Subcutaneous abdominal adipose tissue (tissue), 5 donors: ENCODE results near the gene CPNE4.

Experiments
- H3K27ac ChIP-seq: one replicate; pipeline ENCODE4 v1.7.0; 2013; ENCODE audit warnings: low read depth, mild to moderate bottlenecking, inconsistent platforms, low read length, moderate library complexity
- H3K27me3 ChIP-seq, 5 donors: one replicate each; pipeline ENCODE4 v1.7.0; 2013; ENCODE audit warnings: low read length in 5 of 5, inconsistent platforms in 1 of 5; ENCODE audit not compliant: control insufficient read depth in 5 of 5, insufficient read depth in 4 of 5
- H3K36me3 ChIP-seq, 5 donors: one replicate each; pipeline ENCODE4 v1.7.0; 2013; ENCODE audit warnings: low read length in 5 of 5; ENCODE audit not compliant: control insufficient read depth in 5 of 5, insufficient read depth in 5 of 5
- H3K4me1 ChIP-seq, 5 donors: one replicate each; pipeline ENCODE4 v1.7.0; 2013; ENCODE audit warnings: low read length in 5 of 5, mild to moderate bottlenecking in 3 of 5, moderate library complexity in 1 of 5; ENCODE audit not compliant: control insufficient read depth in 5 of 5, insufficient read depth in 5 of 5
- H3K4me3 ChIP-seq, 5 donors: one replicate each; pipeline ENCODE4 v1.7.0; 2013; ENCODE audit warnings: low read length in 5 of 5, low read depth in 1 of 5
- H3K9ac ChIP-seq, 5 donors: one replicate each; pipeline ENCODE4 v1.7.0; 2013; ENCODE audit warnings: low read length in 5 of 5, mild to moderate bottlenecking in 4 of 5, moderate library complexity in 3 of 5
- H3K9me3 ChIP-seq, 5 donors: one replicate each; pipeline ENCODE4 v1.7.0; 2013; ENCODE audit warnings: low read length in 5 of 5; ENCODE audit not compliant: control insufficient read depth in 5 of 5
- donor health status: healthy.
- donor health status: healthy.
- donor health status: healthy.
- donor health status: healthy.
- donor health status: healthy.

Gene CPNE4

DNA sequence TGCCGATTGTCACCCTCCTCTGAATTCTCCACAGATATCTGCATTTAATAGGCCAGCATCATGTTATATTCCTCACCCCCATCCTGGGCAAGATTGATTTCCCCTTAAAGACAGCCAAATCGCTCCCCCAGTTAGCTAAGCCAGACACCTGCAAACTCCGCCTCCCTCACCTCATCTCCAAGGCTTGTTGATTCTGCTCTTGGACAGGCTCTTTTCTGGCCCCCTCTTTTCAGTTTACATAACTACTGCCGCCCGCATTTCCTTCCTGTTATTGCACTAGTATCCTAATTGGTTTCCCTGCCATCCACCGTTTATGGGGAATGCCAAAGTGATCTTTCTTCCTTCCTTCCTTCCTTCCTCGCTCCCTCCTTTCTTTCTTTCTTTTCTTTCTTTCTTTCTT is 317.3 kb downstream of the CPNE4 start:
- Histone ChIP-seq H3K27ac (no peak overlapping the region), H3K4me3 (no peak overlapping the region), H3K36me3 (no peaks in the 10 kb centered on the region), H3K27me3 (no peaks in the 10 kb centered on the region), H3K9me3 (no peaks in the 10 kb centered on the region), H3K9ac (no peak overlapping the region), H3K4me1 (peaks cover 0 to 3% (median 0%) of the 10 kb centered on the region in 5 donors)

DNA sequence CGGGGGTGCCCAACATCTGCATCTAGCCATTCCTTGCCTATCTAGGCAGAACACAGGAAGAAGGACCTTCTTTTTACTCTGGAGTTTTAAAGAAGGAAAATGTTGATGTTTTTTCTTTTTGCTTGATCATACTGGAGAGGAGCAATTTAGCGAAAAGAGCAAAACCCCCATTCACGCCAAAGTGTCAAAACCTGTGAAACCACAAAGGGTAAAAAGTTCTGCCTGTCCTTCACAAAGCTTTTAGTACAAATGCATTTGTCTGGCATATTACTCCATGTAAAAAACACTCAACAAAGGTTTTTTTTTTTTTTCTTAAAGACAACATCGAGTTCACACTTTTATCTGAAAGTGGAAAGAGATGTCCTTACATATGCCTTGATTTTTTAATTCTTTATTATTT is 317.9 kb downstream of the CPNE4 start:
- Histone ChIP-seq H3K27ac (no peak overlapping the region), H3K9ac (no peak overlapping the region), H3K9me3 (no peaks in the 10 kb centered on the region), H3K4me3 (no peak overlapping the region), H3K27me3 (no peaks in the 10 kb centered on the region), H3K4me1 (peaks cover 0 to 3% (median 0%) of the 10 kb centered on the region in 5 donors), H3K36me3 (no peaks in the 10 kb centered on the region)

DNA sequence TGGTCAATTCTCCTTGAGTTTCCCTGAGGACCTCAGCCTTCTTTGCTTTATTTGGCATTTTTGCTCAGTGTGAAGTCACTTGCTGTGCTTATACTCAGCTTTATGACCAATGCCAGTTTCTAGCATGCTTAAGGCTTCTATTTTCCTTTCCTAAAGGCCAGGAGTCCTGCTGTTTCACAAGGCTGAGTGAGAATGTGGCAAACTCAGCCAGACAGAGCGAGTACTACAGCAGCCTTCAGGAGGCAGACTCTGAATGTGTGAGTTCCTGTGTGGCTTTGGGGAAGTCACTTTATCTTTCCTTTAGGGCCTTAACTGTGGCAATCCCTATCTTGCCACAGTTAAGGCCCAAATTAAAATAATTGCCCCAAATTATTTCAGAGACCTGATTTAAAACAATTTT is 318.8 kb downstream of the CPNE4 start:
- H3K27me3 ChIP-seq, result no peaks in the 10 kb centered on the region
- peaks cover 0 to 8% (median 3%) of the 10 kb centered on the region in 5 donors for H3K4me1 ChIP-seq
- no peak overlapping the region for H3K4me3 ChIP-seq
- peak overlapping the region in 1 of 5 donors; percentile 33 for H3K9ac ChIP-seq
- no peak overlapping the region for H3K27ac ChIP-seq
- no peaks in the 10 kb centered on the region for H3K9me3 ChIP-seq
- no peaks in the 10 kb centered on the region for H3K36me3 ChIP-seq

DNA sequence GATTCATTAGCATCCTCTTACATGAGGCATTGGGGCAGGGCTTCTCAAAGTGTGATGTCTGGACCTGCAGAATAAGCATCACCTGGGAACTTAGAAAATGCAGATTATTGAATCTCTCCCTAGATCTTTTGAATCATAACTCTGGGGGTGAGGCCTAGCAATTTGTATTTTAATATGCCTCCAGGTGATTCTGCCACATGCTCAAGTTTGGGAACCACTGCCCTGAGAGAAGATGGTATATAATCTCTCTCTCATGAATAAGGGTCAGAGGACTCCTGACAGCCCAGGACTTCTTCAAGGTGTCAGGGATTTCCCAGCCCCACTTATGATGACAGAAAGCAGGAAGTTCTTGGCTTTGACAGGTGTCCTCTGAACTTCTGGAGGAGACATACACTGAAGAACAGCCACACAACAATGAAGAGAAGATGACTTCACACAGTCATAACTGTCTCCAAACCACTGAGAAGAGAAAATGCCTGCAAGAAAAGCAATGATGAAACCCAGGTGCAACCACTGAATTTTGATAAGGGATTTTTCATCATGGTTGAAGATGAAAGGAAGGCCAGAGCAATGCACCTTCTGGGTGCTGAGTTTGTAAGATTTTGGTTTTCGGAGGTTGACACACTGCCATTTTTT is 320.1 kb downstream of the CPNE4 start:
- Histone ChIP-seq H3K9ac (no peak overlapping the region), H3K27me3 (no peaks in the 10 kb centered on the region), H3K4me1 (peaks cover 0 to 8% (median 3%) of the 10 kb centered on the region in 5 donors)

DNA sequence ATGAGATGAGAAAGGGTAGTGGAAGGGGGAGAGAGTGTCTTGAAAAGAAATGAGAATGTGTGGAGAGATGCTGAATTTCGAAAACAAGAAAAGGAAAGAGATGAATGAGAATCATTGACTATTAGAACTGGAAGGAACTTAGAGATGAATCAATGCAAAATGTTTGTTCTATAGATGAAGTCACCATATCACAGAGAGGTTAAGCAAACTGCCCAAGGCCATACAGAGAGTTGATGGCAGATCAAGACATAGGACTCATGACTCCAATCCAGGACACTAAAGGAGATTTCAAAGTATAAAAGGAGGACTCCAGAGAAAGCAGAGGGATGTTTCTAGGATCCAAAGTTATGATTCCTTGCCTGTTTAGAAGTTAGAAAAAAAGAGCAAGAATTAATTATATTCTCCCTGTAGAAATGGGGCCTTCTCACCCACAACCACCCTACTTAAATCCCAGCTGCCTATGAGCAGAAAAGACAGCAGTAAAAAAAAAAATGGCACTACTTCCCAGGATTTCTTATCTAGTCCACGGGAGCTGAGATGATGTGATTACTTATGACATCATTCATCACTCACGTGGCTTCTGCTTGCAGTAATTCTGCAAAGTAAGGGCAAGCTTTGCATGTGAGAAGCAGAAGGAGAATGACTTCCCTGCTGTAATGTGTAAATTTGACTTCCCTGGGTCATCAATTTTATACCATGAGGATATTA is 321.2 kb downstream of the CPNE4 start:
- H3K36me3 ChIP-seq, result no peaks in the 10 kb centered on the region
- no peak overlapping the region for H3K4me3 ChIP-seq
- no peaks in the 10 kb centered on the region for H3K27me3 ChIP-seq
- no peaks in the 10 kb centered on the region for H3K9me3 ChIP-seq
- H3K27ac ChIP-seq, result no peak overlapping the region
- no peak overlapping the region for H3K9ac ChIP-seq
- peaks cover 0 to 8% (median 3%) of the 10 kb centered on the region in 5 donors for H3K4me1 ChIP-seq

More for the DNA sequence above, 320.1 kb downstream of the CPNE4 start:
- no peak overlapping the region for H3K27ac ChIP-seq
- H3K36me3 ChIP-seq, result no peaks in the 10 kb centered on the region
- no peak overlapping the region for H3K4me3 ChIP-seq
- H3K9me3 ChIP-seq, result no peaks in the 10 kb centered on the region

DNA sequence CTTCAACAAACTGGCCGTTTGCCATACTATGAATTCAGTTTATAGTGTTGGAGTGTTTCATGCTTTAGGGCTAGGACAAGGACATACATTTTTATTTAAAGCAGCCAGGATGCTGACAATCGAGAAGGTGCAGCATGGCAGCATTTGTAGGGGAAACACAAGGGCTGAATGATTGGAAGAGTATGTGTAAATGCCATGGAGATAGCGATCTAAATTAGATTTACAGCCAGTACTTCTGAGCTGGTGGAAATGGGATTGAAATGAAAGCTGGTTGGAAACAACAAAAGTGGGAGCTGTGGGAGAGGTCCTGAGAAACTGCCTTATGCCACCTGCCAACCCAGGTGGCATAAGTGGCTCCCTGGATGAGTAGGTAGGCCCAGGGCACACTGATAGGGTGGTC is 322.2 kb downstream of the CPNE4 start:
- H3K27me3 ChIP-seq, result no peaks in the 10 kb centered on the region
- no peak overlapping the region for H3K9ac ChIP-seq
- H3K9me3 ChIP-seq, result no peaks in the 10 kb centered on the region
- peaks cover 0 to 8% (median 3%) of the 10 kb centered on the region in 5 donors for H3K4me1 ChIP-seq
- H3K27ac ChIP-seq, result no peak overlapping the region
- no peaks in the 10 kb centered on the region for H3K36me3 ChIP-seq
- H3K4me3 ChIP-seq, result no peak overlapping the region

- H3K27me3 ChIP-seq, result no peaks in the 10 kb centered on the region
- no peaks in the 10 kb centered on the region for H3K36me3 ChIP-seq
- H3K9ac ChIP-seq, result no peak overlapping the region
- peaks cover 0 to 8% (median 3%) of the 10 kb centered on the region in 5 donors for H3K4me1 ChIP-seq
- H3K9me3 ChIP-seq, result no peaks in the 10 kb centered on the region
- no peak overlapping the region for H3K27ac ChIP-seq
- no peak overlapping the region for H3K4me3 ChIP-seq
Observed at GRCh38 chr3:131711114-131711768, 323.6 kb downstream of the CPNE4 start.

- Histone ChIP-seq H3K27ac (no peak overlapping the region), H3K9ac (no peak overlapping the region), H3K9me3 (no peaks in the 10 kb centered on the region), H3K4me3 (no peak overlapping the region), H3K36me3 (no peaks in the 10 kb centered on the region), H3K27me3 (no peaks in the 10 kb centered on the region), H3K4me1 (peaks cover 0 to 9% (median 3%) of the 10 kb centered on the region in 5 donors)
Observed at GRCh38 chr3:131708241-131708640, 326.6 kb downstream of the CPNE4 start.

GRCh38 chr3:131705558-131706051 is 329.2 kb downstream of the CPNE4 start:
- no peak overlapping the region for H3K27ac ChIP-seq
- no peaks in the 10 kb centered on the region for H3K36me3 ChIP-seq
- H3K9me3 ChIP-seq, result no peaks in the 10 kb centered on the region
- H3K4me3 ChIP-seq, result no peak overlapping the region
- peaks cover 0 to 9% (median 0%) of the 10 kb centered on the region in 5 donors for H3K4me1 ChIP-seq
- no peaks in the 10 kb centered on the region for H3K27me3 ChIP-seq
- H3K9ac ChIP-seq, result no peak overlapping the region

DNA sequence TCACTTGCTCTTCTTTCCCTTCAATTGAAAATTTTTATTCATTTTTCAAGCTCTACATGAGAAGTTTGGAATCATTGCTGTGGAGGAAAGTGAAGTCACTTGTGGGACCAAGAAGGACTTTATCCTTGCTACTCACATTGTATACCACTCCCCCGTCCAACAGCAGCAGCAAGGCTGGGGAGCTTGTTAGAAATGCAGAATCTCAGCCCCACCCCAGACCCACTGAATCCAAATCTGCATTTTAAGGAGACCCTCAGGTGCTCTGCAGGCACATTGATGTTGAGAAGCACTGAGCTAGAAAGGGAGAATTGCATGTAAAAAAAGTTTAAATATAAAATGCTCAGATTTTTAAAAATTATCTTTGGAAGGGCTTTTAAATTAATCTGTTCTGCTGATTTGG is 329.7 kb downstream of the CPNE4 start:
- Histone ChIP-seq H3K9ac (no peak overlapping the region), H3K4me3 (no peak overlapping the region), H3K27me3 (no peaks in the 10 kb centered on the region), H3K36me3 (no peaks in the 10 kb centered on the region), H3K27ac (no peak overlapping the region), H3K9me3 (no peaks in the 10 kb centered on the region), H3K4me1 (peaks cover 0 to 9% (median 0%) of the 10 kb centered on the region in 5 donors)
